Kidney (tissue), 14 donors: ENCODE results near the gene TRAF4. TPM values are rescaled to one million over a fixed set of nuclear protein-coding genes. Genes with fewer than 3 reads are reported as not detected.
"Not testable (repeated sequence)": the region's sequence is repeated elsewhere in the genome, so short reads cannot be mapped to it uniquely, and the experiment has no call there.

Experiments
- DNase-seq, 5 donors: peaks; one replicate each; pipeline ENCODE4 v3.0.0-alpha.2; 2013 to 2020
- FAIRE-seq: peaks from 2 replicates; lab custom pipeline; 2012; peaks lifted over from hg19 to GRCh38; lab: Jason Lieb, UNC
- H3K27ac ChIP-seq, 2 donors: one replicate each; pipeline ENCODE4 v1.7.0; 2013; ENCODE audit warnings: low read depth in 2 of 2, low read length in 2 of 2, inconsistent platforms in 1 of 2
- H3K27me3 ChIP-seq: one replicate; pipeline ENCODE4 v1.7.1; 2013; ENCODE audit warnings: low read length, inconsistent platforms; ENCODE audit not compliant: control insufficient read depth, insufficient read depth
- H3K36me3 ChIP-seq, 3 donors: one replicate each; pipeline versions ENCODE4 v1.7.0 to v1.7.1; 2013; ENCODE audit warnings: low read length in 3 of 3, control low read depth in 1 of 3, inconsistent platforms in 1 of 3; ENCODE audit not compliant: insufficient read depth in 3 of 3, control insufficient read depth in 2 of 3
- H3K4me1 ChIP-seq, 3 donors: one replicate each; pipeline versions ENCODE4 v1.7.0 to v1.7.1; 2013; ENCODE audit warnings: low read length in 3 of 3, inconsistent platforms in 1 of 3, low read depth in 1 of 3; ENCODE audit not compliant: control insufficient read depth in 2 of 3, insufficient read depth in 2 of 3
- H3K4me3 ChIP-seq, 3 donors: one replicate each; pipeline versions ENCODE4 v1.7.0 to v1.8.1; 2013; ENCODE audit warnings: low read length in 3 of 3, control low read depth in 1 of 3, inconsistent platforms in 1 of 3
- H3K9ac ChIP-seq, 3 donors: one replicate each; pipeline versions ENCODE4 v1.7.0 to v1.7.1; 2013; ENCODE audit warnings: low read length in 3 of 3, control low read depth in 1 of 3, inconsistent platforms in 1 of 3
- H3K9me3 ChIP-seq, 3 donors: one replicate each; pipeline versions ENCODE4 v1.7.0 to v1.7.1; 2013; ENCODE audit warnings: low read length in 3 of 3, control low read depth in 1 of 3, inconsistent platforms in 1 of 3; ENCODE audit not compliant: control insufficient read depth in 2 of 3, insufficient read depth in 1 of 3
- intact Hi-C: fragments of 100-400 bp; cut with DNase I; formaldehyde crosslinking; loops from one replicate; pipeline ENCODE4 v1.11.1; 2022
- polyA plus RNA-seq: library from polyadenylated mRNA; stranded (reverse); fragments of 350-450 nt; fragmentation: Illumina TruSeq; extraction: RNeasy Lipid Tissue Mini Kit (QIAGEN cat#74804); gene quantifications from one replicate; pipeline ENCODE4 v1.2.3, GENCODE V29; 2014; ENCODE audit warnings: low read depth, low replicate concordance; ENCODE audit not compliant: insufficient read depth
- total RNA-seq: library from RNA; stranded (reverse); fragmentation: NEBNext Ultra II Directional; extraction: Animal tissue kit (Norgen Biotek cat#: 25700); gene quantifications from one replicate; pipeline ENCODE4 v1.2.1, GENCODE V29; 2021
- TF ChIP-seq, protein P1 (sequence below): IDR thresholded peaks from 3 replicates; pipeline ENCODE4 v1.5.1; 2012; ENCODE audit warnings: mild to moderate bottlenecking, moderate library complexity, borderline replicate concordance; ENCODE audit not compliant: insufficient read depth; ENCODE audit errors: extremely low read depth
- donor health status: control.
- donor health status: control.
- donor health status: control.
- donor health status: control.
- donor health status: control.
- donor health status: DM: yes; HTN: yes; CAD: no.
- donor health status: Normal renal cell carcinoma (clear cell type).

TRAF4 gene
- total and polyA plus RNA-seq, 2 donors from 2014 or later = 53.4 to 118 TPM

DNA sequence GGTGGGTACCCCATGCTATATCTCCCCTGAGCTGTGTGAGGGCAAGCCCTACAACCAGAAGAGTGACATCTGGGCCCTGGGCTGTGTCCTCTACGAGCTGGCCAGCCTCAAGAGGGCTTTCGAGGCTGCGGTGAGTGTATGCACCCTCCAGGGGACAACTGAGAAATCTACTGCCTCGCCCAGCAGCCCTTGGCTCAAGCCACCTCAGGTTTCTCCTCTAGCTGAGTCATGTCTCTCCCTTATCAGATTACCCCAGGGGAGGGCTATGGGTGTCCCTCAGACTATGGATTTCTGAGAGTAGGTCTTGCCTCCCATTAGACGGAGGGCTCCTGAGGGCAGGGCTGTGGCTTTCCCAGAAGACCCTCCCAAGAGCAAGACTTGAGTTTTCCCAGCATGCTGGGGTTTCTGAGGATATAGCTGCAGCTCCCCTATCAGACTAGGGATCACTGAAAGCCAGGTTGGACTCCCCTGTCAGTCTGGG is 8.5 kb upstream of the TRAF4 start:
- Histone ChIP-seq H3K4me1 (no peaks in the 10 kb centered on the region), H3K9ac (no peak overlapping the region), H3K27me3 (no peaks in the 10 kb centered on the region), H3K9me3 (no peaks in the 10 kb centered on the region), H3K36me3 (peaks cover 0 to 2% (median 0%) of the 10 kb centered on the region in 3 donors), H3K4me3 (no peak overlapping the region), H3K27ac (no peak overlapping the region)
- TF ChIP-seq, protein P1, sequence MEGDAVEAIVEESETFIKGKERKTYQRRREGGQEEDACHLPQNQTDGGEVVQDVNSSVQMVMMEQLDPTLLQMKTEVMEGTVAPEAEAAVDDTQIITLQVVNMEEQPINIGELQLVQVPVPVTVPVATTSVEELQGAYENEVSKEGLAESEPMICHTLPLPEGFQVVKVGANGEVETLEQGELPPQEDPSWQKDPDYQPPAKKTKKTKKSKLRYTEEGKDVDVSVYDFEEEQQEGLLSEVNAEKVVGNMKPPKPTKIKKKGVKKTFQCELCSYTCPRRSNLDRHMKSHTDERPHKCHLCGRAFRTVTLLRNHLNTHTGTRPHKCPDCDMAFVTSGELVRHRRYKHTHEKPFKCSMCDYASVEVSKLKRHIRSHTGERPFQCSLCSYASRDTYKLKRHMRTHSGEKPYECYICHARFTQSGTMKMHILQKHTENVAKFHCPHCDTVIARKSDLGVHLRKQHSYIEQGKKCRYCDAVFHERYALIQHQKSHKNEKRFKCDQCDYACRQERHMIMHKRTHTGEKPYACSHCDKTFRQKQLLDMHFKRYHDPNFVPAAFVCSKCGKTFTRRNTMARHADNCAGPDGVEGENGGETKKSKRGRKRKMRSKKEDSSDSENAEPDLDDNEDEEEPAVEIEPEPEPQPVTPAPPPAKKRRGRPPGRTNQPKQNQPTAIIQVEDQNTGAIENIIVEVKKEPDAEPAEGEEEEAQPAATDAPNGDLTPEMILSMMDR = no peak
- intact Hi-C loops = no loop called here
- peak in 1 of 5 donors; percentile 60 for DNase-seq
- no peak for FAIRE-seq

DNA sequence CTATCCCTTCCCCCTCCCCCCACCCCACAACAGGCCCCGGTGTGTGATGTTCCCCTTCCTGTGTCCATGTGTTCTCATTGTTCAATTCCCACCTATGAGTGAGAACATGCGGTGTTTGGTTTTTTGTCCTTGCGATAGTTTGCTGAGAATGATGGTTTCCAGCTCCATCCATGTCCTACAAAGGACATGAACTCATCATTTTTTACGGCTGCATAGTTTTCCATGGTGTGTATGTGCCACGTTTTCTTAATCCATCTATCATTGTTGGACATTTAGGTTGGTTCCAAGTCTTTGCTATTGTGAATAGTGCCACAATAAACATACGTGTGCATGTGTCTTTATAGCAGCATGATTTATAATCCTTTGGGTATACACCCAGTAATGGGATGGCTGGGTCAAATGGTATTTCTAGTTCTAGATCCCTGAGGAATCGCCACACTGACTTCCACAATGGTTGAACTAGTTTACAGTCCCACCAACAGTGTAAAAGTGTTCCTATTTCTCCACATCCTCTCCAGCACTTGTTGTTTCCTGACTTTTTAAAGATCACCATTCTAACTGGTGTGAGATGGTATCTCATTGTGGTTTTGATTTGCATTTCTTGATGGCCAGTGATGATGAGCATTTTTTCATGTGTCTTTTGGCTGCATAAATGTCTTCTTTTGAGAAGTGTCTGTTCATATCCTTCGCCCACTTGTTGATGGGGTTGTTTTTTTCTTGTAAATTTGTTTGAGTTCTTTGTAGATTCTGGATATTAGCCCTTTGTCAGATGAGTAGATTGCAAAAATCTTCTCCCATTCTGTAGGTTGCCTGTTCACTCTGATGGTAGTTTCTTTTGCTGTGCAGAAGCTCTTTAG is 7.7 kb upstream of the TRAF4 start:
- FAIRE-seq, DNase-seq, H3K4me3 ChIP-seq, H3K36me3 ChIP-seq, H3K4me1 ChIP-seq, H3K27me3 ChIP-seq, H3K9ac ChIP-seq, intact Hi-C loops, H3K9me3 ChIP-seq, H3K27ac ChIP-seq: not testable (repeated sequence)

DNA sequence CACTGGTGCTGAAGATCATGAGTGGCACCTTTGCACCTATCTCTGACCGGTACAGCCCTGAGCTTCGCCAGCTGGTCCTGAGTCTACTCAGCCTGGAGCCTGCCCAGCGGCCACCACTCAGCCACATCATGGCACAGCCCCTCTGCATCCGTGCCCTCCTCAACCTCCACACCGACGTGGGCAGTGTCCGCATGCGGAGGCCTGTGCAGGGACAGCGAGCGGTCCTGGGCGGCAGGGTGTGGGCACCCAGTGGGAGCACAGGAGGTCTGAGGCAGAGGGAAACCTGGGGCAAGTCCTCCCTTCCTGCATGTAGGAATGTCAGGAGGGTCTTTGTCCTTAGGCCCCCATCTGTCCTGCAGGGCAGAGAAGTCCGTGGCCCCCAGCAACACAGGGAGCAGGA is 6.5 kb upstream of the TRAF4 start:
- peak in 1 of 5 donors; percentile 73 for DNase-seq
- intact Hi-C loops = no loop called here
- no peaks in the 10 kb centered on the region for H3K27me3 ChIP-seq
- no peak overlapping the region for H3K4me3 ChIP-seq
- H3K9me3 ChIP-seq = no peaks in the 10 kb centered on the region
- H3K27ac ChIP-seq = no peak overlapping the region
- peaks cover 0 to 2% (median 0%) of the 10 kb centered on the region in 3 donors for H3K36me3 ChIP-seq
- TF ChIP-seq, protein P1 = no peak
- no peaks in the 10 kb centered on the region for H3K4me1 ChIP-seq
- H3K9ac ChIP-seq = no peak overlapping the region
- FAIRE-seq = no peak

DNA sequence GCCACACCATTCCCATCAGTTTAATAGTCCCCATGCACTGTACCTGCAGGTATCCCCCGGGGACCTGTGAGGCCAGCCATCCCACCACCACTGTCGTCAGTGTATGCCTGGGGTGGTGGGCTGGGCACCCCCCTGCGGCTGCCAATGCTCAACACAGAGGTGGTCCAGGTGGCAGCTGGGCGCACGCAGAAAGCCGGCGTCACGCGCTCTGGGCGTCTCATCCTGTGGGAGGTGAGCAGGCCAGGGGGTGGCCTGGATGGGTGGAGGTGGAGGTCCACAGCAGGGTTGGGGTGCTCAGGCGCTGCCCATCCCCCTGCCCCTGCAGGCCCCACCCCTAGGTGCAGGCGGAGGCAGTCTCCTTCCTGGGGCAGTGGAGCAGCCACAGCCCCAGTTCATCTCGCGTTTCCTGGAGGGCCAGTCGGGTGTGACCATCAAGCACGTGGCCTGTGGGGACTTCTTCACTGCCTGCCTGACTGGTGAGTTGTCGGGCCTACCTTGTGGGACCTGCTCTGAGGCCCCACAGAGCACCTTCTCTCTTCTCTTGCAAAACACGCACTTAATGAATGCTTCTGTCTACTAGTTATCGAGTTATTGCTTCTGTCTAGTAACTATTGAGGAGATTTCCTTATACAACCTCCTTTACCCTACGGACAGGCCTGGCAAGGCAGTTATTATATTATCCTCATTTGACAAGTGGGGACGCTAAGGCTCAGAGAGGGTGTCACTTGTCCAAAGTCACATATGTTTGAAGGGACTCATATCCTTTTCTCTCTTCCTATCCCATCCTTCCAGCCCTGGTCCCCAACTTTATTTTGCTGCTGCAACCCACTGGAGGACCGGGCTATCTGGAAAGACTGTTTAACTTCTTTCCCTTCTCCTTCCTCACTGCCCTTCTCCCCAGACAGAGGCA is 5.8 kb upstream of the TRAF4 start:
- H3K27me3 ChIP-seq = no peaks in the 10 kb centered on the region
- H3K4me1 ChIP-seq = peaks cover 0 to under 1% (median 0%) of the 10 kb centered on the region in 3 donors
- H3K9me3 ChIP-seq = no peaks in the 10 kb centered on the region
- FAIRE-seq (no peak), DNase-seq (peak; percentile 58 to 89 (median 71))
- H3K27ac ChIP-seq = no peak overlapping the region
- TF ChIP-seq, protein P1 = no peak
- no peak overlapping the region for H3K4me3 ChIP-seq
- peaks cover 0 to 2% (median 0%) of the 10 kb centered on the region in 3 donors for H3K36me3 ChIP-seq
- intact Hi-C loops = no loop called here
- peak overlapping the region in 1 of 3 donors; percentile 22 for H3K9ac ChIP-seq
